Psoas muscle (tissue), 8 donors: Measurements from ENCODE around the gene MOB3C. TPM values are rescaled to one million over a fixed set of nuclear protein-coding genes. Genes with fewer than 3 reads are reported as not detected.

ENCODE experiments used
- ATAC-seq, 4 donors: fragments of 200-7000 bp; cut with Tn5 transposase; one replicate each; pipeline ENCODE4 v1.9.1; 2020; ENCODE audit warnings: moderate library complexity in 3 of 4, mild to moderate bottlenecking in 2 of 4
- DNase-seq, 2 donors: peaks; one replicate each; pipeline ENCODE4 v3.0.0-alpha.2; 2020
- H3K27ac ChIP-seq: fragments of 200-600 bp; one replicate; pipeline ENCODE4 v1.8.0; 2022
- H3K27me3 ChIP-seq, 3 donors: fragments of 200-600 bp in 1 of 3; one replicate each; pipeline versions ENCODE4 v1.6.1 to v1.8.0; 2013 to 2022; ENCODE audit warnings: low read length in 2 of 3, mild to moderate bottlenecking in 2 of 3, moderate library complexity in 1 of 3; ENCODE audit not compliant: insufficient read depth in 3 of 3
- H3K36me3 ChIP-seq, 2 donors: fragments of 200-600 bp in 1 of 2; one replicate each; pipeline versions ENCODE4 v1.6.1 to v1.8.0; 2013 to 2022; ENCODE audit warnings: low read depth in 1 of 2, mild to moderate bottlenecking in 1 of 2, moderate library complexity in 1 of 2; ENCODE audit not compliant: insufficient read depth in 1 of 2
- H3K4me1 ChIP-seq: fragments of 200-600 bp; one replicate; pipeline ENCODE4 v1.8.0; 2022
- H3K4me3 ChIP-seq: fragments of 200-600 bp; one replicate; pipeline ENCODE4 v1.8.0; 2022; ENCODE audit warnings: mild to moderate bottlenecking
- H3K9me3 ChIP-seq: fragments of 200-600 bp; one replicate; pipeline ENCODE4 v1.8.0; 2022
- CTCF ChIP-seq: fragments of 200-600 bp; IDR thresholded peaks from one replicate; pipeline ENCODE4 v1.8.0; 2022; ENCODE audit warnings: antibody characterized with exemption
- WGBS, 3 donors: extraction: QIAGEN DNeasy Blood & Tissue Kit; methylation state at CpG; one replicate each; pipeline versions ENCODE4 v1.1.6 to v1.1.7; 2013; 5-methylcytosine and 5-hydroxymethylcytosine counted together
- intact Hi-C, 2 donors: fragments of 100-400 bp; cut with DNase I; formaldehyde crosslinking; loops; one replicate each; pipeline versions ENCODE4 v1.11.0 to v1.14.2; 2022
- polyA plus RNA-seq, 3 donors: library from polyadenylated mRNA; stranded (reverse); fragments of 200-250 nt; gene quantifications; one replicate each; pipeline ENCODE4 v1.2.3, GENCODE V29; 2013
- total RNA-seq, 4 donors: library from RNA; stranded (reverse); fragmentation: NEBNext Ultra II Directional in 2 of 4; extraction: Animal tissue kit (Norgen Biotek cat#: 25700) in 2 of 4; gene quantifications; one replicate each; pipeline versions ENCODE4 v1.2.1 to v1.2.4, GENCODE V29; 2021 to 2023
- donor health status: healthy with polysubstance abuse.
- donor health status: DM: no; HTN: no; CAD: no; lungs with moderate emphysema.
- donor health status: Bipolar disorder and iron deficiency.
- donor health status: healthy.
- donor health status: DM: yes; HTN: yes; CAD: no.
- donor health status: DM: no; HTN: no; CAD: no.
- donor health status: DM: no; HTN: no; CAD: no.
- donor health status: DM: yes; HTN: yes; CAD: no.

MOB3C gene
- total and polyA plus RNA-seq, 7 donors = 8.7 to 36.3 (median 17.9) TPM

GRCh38 chr1:46619656-46620258 is 3.1 kb upstream of the MOB3C start:
- Histone ChIP-seq H3K27ac (no peak overlapping the region), H3K27me3 (no peaks in the 10 kb centered on the region), H3K36me3 (no peaks in the 10 kb centered on the region), H3K4me3 (no peak overlapping the region), H3K4me1 (peaks cover 18% of the 10 kb centered on the region), H3K9me3 (no peaks in the 10 kb centered on the region)
- DNase-seq (no peak), ATAC-seq (no peak)
- TF ChIP-seq CTCF = no peak
- 93 to 95% (median 94%) methylated on average over 5 of the region's 5 CpGs for WGBS, 3 donors
- intact Hi-C loops = loop anchor here (5.0 kb wide), 1 partner anchor 48 kb away; the partner anchor contains the start of gene ATPAF1 (in 2 of the 2)

GRCh38 chr1:46618754-46619415 is 2.3 kb upstream of the MOB3C start:
- no peaks in the 10 kb centered on the region for H3K9me3 ChIP-seq
- H3K27ac ChIP-seq = no peak overlapping the region
- no peaks in the 10 kb centered on the region for H3K27me3 ChIP-seq
- peaks cover 26% of the 10 kb centered on the region for H3K4me1 ChIP-seq
- no peaks in the 10 kb centered on the region for H3K36me3 ChIP-seq
- H3K4me3 ChIP-seq = no peak overlapping the region
- intact Hi-C loops = loop anchor here in 1 of 2 donors (5.0 kb wide), 1 partner anchor 48 kb away; the partner anchor contains the start of gene ATPAF1
- no peak for ATAC-seq
- no peak for DNase-seq
- no peak for TF ChIP-seq CTCF
- WGBS, 3 donors = 76 to 85% (median 82%) methylated on average over 3 to 4 of the region's 4 CpGs

- 81 to 93% (median 90%) methylated on average over 3 of the region's 3 CpGs for WGBS, 3 donors
- ATAC-seq (no peak), DNase-seq (no peak)
- Histone ChIP-seq H3K9me3 (no peaks in the 10 kb centered on the region), H3K36me3 (no peaks in the 10 kb centered on the region), H3K27me3 (no peaks in the 10 kb centered on the region), H3K4me1 (peaks cover 37% of the 10 kb centered on the region), H3K4me3 (no peak overlapping the region), H3K27ac (no peak overlapping the region)
- intact Hi-C loops = loop anchor here in 1 of 2 donors (5.0 kb wide), 1 partner anchor 49 kb away; the partner anchor contains the start of gene ATPAF1
- TF ChIP-seq CTCF = no peak
These were observed 1.2 kb upstream of the MOB3C start for GRCh38 chr1:46617833-46618232.

GRCh38 chr1:46617108-46617800 is 643 bp upstream of the MOB3C start:
- H3K4me3 ChIP-seq = peak overlapping the region; percentile 87
- DNase-seq = no peak
- no peaks in the 10 kb centered on the region for H3K9me3 ChIP-seq
- intact Hi-C loops = loop anchor here in 1 of 2 donors (5.0 kb wide), 1 partner anchor 50 kb away; the partner anchor contains the start of gene ATPAF1
- peak; percentile 6 to 25 (median 20) for ATAC-seq
- no peak for TF ChIP-seq CTCF
- 36 to 37% (median 37%) methylated on average over 10 of the region's 10 CpGs for WGBS, 3 donors
- H3K27ac ChIP-seq = peak overlapping the region; percentile 94
- no peaks in the 10 kb centered on the region for H3K36me3 ChIP-seq
- H3K4me1 ChIP-seq = peaks cover 42% of the 10 kb centered on the region
- H3K27me3 ChIP-seq = no peaks in the 10 kb centered on the region
